GM18517 (cell line): ENCODE data around the gene UBE2S.

ENCODE experiments used
- ATAC-seq: cut with Tn5 transposase; IDR thresholded peaks from one replicate; pipeline ENCODE4 v1.9.1; 2021; ENCODE audit warnings: mild to moderate bottlenecking, moderate library complexity; ENCODE audit not compliant: unreplicated experiment

Gene UBE2S

DNA sequence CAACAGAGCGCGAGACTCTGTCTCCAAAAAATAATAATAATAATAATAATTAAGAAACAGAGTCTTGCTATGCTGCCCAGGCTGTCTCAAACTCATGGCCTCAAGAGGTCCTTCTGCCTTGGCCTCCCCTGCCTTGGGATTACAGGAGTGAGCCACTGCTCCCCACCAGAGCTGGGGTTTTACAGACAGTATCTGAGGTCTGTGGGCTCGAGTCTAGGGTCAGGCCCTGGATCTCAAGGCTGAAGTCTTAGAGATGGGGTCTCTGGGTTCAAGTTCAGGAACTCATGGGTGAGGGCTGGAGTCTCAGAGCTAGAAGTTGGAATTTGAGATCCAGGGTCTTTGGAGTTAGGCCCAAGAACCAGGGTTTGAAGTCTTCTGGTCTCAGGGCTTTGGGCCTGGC is 40.8 kb downstream of the UBE2S start:
- ATAC-seq, result no peak

DNA sequence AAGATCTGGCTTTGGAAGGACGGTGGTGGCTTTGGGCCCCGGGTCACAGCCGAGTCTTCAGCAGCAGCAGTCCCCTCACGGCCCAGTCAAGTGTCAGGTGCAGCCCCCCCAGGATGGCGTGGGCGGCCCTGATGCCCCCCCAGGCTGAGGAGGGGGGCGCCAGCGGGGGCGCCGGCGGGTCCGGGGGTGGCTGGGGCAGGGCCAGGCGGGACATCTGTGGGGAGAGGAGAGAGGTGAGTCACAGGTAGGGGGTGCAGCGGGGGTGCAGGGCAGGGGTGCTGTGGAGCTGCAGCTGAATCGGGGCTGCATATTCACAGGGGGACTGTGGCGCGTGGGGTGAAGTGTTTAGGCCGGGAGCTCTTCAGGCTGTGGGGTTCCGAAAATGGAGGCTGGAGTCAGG is 41.6 kb downstream of the UBE2S start:
- no peak for ATAC-seq

- no peak for ATAC-seq
Measured at GRCh38 chr19:55365245-55365644, 42.3 kb downstream of the UBE2S start.

DNA sequence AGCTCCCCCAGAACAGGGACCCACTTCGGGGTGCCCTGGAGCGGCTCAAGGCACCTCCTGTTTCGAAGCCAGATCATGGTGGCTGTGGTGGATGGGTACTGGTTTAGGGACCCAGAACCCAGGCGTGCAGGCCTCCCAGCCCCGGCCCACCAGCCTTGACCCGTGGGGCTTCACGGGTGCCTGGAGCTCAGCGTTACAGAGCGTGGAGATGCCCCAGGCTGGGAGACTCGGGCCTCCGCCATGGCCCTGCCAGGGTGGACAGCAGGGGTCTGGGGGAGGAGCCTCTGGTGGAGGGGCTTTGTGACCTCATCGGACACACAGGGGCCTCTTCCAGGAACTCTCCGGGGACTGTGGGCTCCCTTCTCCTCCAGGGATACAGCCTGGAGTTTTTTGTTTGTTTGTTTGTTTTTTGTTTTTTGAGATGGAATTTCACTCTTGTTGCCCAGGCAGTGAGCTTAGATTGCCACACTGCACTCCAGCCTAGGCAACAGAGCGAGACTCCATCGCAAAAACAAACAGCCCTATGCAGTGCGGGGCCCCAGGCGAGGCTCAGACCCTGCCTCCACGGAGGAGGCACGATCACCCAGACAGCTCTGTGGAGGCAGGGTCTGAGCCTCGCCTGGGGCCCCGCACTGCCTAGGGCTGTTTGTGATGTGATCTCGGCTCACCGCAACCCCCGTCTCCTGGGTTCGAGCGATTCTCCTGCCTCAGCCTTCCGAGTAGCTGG is 44.4 kb downstream of the UBE2S start, which contains the start of gene GARIN5B:
TSS of gene GARIN5B (minus strand) at position 271 of the 727 bp plus-strand sequence. CDS start at position 77, 194 bp downstream.
- ATAC-seq, result no peak

GRCh38 chr19:55362174-55362989 is 45.2 kb downstream of the UBE2S start:
- ATAC-seq, result no peak

DNA sequence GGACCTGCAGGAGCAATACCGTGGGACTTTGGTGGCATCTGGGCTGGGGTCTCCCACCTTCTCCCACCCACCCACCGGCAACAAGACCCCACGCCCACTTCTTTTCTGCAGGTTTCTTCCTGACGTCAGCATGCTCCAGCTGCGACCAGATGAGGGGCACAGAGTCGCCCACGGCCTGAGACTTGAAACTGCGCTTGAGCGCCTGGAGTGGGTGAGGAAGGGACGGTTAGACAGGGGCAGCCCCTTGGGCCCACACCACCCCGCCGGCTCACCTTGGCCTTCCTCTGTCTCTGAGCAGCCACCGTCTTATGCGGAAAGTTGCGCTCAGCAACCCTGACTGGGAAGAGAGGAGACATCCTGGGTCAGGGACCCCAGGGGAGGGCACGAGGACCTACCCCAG is 46.7 kb downstream of the UBE2S start:
- no peak for ATAC-seq

GRCh38 chr19:55358943-55359908 is 48.4 kb downstream of the UBE2S start:
- ATAC-seq, result no peak

- ATAC-seq, result no peak
Measured at GRCh38 chr19:55358493-55358892, 49.1 kb downstream of the UBE2S start.

GRCh38 chr19:55355213-55355821 is 52.3 kb downstream of the UBE2S start:
- ATAC-seq, result no peak

- ATAC-seq, result no peak
Measured at GRCh38 chr19:55354698-55355212, 52.8 kb downstream of the UBE2S start, which contains the start of gene COX6B2. Gene COX6B2, minus strand, starts transcription at chr19:55354719. Its CDS starts 198 bp downstream, at chr19:55354521.

- no peak for ATAC-seq
Measured at GRCh38 chr19:55353803-55354697, 53.5 kb downstream of the UBE2S start.

DNA sequence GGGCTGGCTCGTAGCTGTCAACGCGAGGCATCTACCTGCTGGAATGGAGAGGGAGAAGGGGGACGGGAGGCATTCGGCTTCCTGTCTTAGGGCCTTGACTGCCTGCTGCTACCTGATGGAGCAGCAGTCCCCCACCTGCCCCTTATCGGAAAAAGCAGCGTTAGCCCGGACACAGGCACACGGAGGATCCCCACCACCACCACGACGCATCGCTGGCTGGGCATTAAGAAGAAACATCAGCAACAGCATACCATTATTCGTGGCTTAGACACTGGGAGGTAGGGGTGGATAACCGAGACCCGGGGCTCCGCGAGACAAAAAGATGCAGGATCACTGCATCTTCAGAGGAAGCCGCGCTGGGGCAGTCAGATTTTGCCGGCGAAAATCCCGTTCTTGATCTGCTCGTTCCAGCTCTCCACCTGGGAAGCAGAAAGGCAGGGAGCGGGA is 54.2 kb downstream of the UBE2S start:
- no peak for ATAC-seq

DNA sequence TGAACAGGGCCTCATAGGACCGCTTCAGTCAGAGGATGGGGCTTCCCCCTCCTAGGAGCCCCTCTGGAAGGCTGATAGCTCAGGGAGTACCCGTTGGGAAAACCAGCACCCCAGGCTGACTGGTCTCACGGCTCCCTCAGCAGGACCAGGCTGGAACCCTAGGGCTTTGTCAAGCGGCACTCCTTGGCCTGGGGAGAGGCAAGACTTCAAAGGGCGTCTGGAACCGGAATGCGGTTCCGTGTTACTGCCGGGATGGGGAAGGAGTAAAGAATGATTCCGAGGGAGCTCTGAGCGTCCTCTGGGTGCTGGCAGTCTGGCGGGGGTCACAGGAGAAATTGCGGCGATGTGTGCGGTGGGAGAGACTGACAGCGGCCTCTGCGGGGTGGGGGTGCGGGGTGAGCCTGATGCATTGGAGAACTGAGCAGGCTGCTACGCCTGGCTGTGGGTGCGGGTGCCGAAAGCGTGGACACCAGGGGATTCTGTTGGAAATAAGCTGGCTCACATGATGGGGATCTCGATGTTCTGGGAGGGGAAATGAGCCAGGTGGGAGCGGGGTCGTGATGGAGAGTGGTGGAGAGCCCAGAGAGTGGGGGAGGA is 54.9 kb downstream of the UBE2S start:
- ATAC-seq, result no peak

- no peak for ATAC-seq
Measured at GRCh38 chr19:55352040-55352439, 55.5 kb downstream of the UBE2S start.

DNA sequence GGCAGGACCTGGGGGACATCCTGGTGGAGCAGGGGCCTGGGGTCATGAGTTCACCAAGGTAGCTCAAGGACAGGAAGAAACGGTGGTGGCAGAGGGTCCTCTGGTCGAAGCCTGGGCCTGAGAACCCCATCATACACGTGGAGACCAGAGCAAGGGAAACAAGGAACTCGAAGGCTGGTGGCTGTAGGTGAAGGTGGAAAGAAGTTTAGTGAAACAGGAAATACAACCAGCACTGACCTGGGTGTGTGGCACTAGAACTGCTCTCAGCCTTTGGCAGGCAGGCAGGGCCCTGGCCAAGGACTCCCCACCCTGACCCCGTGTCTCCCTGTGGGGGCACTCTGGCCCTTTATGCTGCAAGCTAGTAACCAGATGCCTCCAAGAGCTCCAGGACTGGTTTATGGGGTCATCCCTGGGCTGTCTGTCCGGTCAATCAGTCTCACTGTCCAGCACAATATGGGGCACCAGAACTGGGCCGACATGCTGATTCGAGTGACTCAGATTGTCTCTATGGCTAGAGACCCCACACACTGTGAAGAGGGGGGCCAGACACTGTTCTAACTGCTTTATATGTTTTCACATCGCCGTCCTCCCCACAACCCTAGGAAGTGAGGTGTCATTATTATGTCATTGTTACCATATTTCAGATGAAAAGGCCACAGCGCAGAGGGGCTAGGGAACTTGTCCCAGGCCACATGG is 56.8 kb downstream of the UBE2S start:
- no peak for ATAC-seq
